OCI-LY7 (cell line): ENCODE measurements around the gene LGALS8. TPM values are rescaled to one million over a fixed set of nuclear protein-coding genes. Genes with fewer than 3 reads are reported as not detected.

Source experiments
- BruUV-seq: library from RNA; stranded (reverse); fragments of 400-500 nt; replicated peaks from 2 replicates; lab custom pipeline; 2021; lab: Mats Ljungman, UMichigan
- CTCF ChIA-PET: fragments of 300-600 bp; sonication (Branson Sonifier 250); formaldehyde crosslinking; loops from one replicate; lab custom pipeline; 2022; ENCODE audit warnings: antibody characterized with exemption; ENCODE audit not compliant: unreplicated experiment; lab: Charles Lee
- POLR2A ChIA-PET: fragments of 300-600 bp; sonication (Branson Sonifier 250); formaldehyde crosslinking; loops from one replicate; lab custom pipeline; 2022; ENCODE audit warnings: antibody characterized with exemption; lab: Charles Lee
- DNase-seq: peaks from one replicate; pipeline ENCODE4 v3.0.0-alpha.2; 2015; ENCODE audit warnings: low spot score
- H2AFZ ChIP-seq: fragments of 200-600 bp; sonication (generic), shearing (Covaris generic); 2 replicates; pipeline ENCODE4 v1.6.1; 2014; ENCODE audit warnings: mild to moderate bottlenecking, antibody characterized with exemption, low read length, moderate library complexity
- H3K27ac ChIP-seq: fragments of 200-600 bp; sonication (generic); 2 replicates; pipeline ENCODE4 v1.5.1; 2014; ENCODE audit warnings: mixed run types, low read depth, mild to moderate bottlenecking, moderate library complexity, low read length, inconsistent platforms; ENCODE audit not compliant: poor library complexity, severe bottlenecking
- H3K36me3 ChIP-seq: fragments of 200-600 bp; sonication (generic); 2 replicates; pipeline ENCODE4 v1.6.1; 2014; ENCODE audit warnings: mild to moderate bottlenecking, antibody characterized with exemption, low read length, moderate library complexity, mixed read lengths; ENCODE audit not compliant: insufficient read depth
- H3K4me1 ChIP-seq: fragments of 200-600 bp; sonication (generic); 2 replicates; pipeline ENCODE4 v1.5.1; 2014; ENCODE audit warnings: mild to moderate bottlenecking, low read length; ENCODE audit not compliant: insufficient read depth, poor library complexity, severe bottlenecking
- H3K4me2 ChIP-seq: fragments of 200-600 bp; sonication (generic); 2 replicates; pipeline ENCODE4 v1.6.1; 2014; ENCODE audit warnings: mild to moderate bottlenecking, low read length
- H3K4me3 ChIP-seq: fragments of 200-600 bp; sonication (generic); 2 replicates; pipeline ENCODE4 v1.5.1; 2014; ENCODE audit warnings: mild to moderate bottlenecking, low read depth, low read length; ENCODE audit not compliant: poor library complexity, severe bottlenecking
- H3K79me2 ChIP-seq: fragments of 200-600 bp; sonication (generic); 2 replicates; pipeline ENCODE4 v1.6.1; 2016; ENCODE audit warnings: low read depth, mild to moderate bottlenecking, low read length, moderate library complexity, mixed read lengths; ENCODE audit not compliant: insufficient read depth
- H3K9me2 ChIP-seq: fragments of 200-600 bp; sonication (generic); 2 replicates; pipeline ENCODE4 v1.6.1; 2016; ENCODE audit warnings: mild to moderate bottlenecking, low read length, mixed read lengths; ENCODE audit not compliant: insufficient read depth
- H3K9me3 ChIP-seq: fragments of 200-600 bp; sonication (generic); 2 replicates; pipeline ENCODE4 v1.6.1; 2014; ENCODE audit warnings: mild to moderate bottlenecking, mixed run types, low read length, mixed read lengths
- H4K20me1 ChIP-seq: fragments of 200-600 bp; sonication (generic); 2 replicates; pipeline ENCODE4 v1.6.1; 2014; ENCODE audit warnings: mild to moderate bottlenecking, antibody characterized with exemption, low read length, moderate library complexity, mixed read lengths; ENCODE audit not compliant: insufficient read depth
- EZH2phosphoT487 ChIP-seq: fragments of 200-600 bp; sonication (generic); IDR thresholded peaks from 2 replicates; pipeline ENCODE4 v1.6.1; 2018; ENCODE audit warnings: low read depth, borderline replicate concordance, mild to moderate bottlenecking, mixed run types, antibody characterized with exemption, low read length, moderate library complexity, mixed read lengths
- intact Hi-C: fragments of 100-400 bp; cut with micrococcal nuclease; formaldehyde crosslinking; loops from one replicate; pipeline ENCODE4 v1.10.0; 2022; ENCODE audit not compliant: unreplicated experiment
- total RNA-seq, 2 experiments: library from RNA; depleted of rRNA in 1 of 2; stranded (reverse); fragments of >200 nt in 1 of 2; shearing (Covaris generic) in 1 of 2; gene quantifications; 2 replicates each; pipeline ENCODE4 v1.2.3, GENCODE V29; 2014 to 2022
- TF ChIP-seq, protein P1 (sequence below): fragments of 200-600 bp; sonication (generic); conservative IDR thresholded peaks from 2 replicates; pipeline ENCODE4 v1.5.1; 2014; ENCODE audit warnings: mild to moderate bottlenecking, antibody characterized with exemption, low read length, moderate library complexity, mixed read lengths

Gene LGALS8
- total RNA-seq, 2 experiments from 2014 or later = not detected

- no TSS peak for BruUV-seq
- Histone ChIP-seq H3K4me2 (no peak overlapping the region), H3K27ac (no peak overlapping the region), H3K36me3 (peaks cover 100% of the 10 kb centered on the region), H3K9me3 (no peaks in the 10 kb centered on the region), H3K79me2 (no peaks in the 10 kb centered on the region), H2AFZ (no peak overlapping the region), H3K4me3 (no peak overlapping the region), H4K20me1 (no peaks in the 10 kb centered on the region), H3K9me2 (no peaks in the 10 kb centered on the region), H3K4me1 (no peaks in the 10 kb centered on the region)
- no peak for TF ChIP-seq EZH2phosphoT487
- TF ChIP-seq, protein P1, sequence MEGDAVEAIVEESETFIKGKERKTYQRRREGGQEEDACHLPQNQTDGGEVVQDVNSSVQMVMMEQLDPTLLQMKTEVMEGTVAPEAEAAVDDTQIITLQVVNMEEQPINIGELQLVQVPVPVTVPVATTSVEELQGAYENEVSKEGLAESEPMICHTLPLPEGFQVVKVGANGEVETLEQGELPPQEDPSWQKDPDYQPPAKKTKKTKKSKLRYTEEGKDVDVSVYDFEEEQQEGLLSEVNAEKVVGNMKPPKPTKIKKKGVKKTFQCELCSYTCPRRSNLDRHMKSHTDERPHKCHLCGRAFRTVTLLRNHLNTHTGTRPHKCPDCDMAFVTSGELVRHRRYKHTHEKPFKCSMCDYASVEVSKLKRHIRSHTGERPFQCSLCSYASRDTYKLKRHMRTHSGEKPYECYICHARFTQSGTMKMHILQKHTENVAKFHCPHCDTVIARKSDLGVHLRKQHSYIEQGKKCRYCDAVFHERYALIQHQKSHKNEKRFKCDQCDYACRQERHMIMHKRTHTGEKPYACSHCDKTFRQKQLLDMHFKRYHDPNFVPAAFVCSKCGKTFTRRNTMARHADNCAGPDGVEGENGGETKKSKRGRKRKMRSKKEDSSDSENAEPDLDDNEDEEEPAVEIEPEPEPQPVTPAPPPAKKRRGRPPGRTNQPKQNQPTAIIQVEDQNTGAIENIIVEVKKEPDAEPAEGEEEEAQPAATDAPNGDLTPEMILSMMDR = peak; percentile 51
- ChIA-PET CTCF (no interaction called here), POLR2A (interaction anchor here (1.0 kb wide), 1 partner anchor 12 kb away, joined by 3 read pairs; no protein-coding TSS in a partner anchor)
- intact Hi-C loops = no loop called here
- no peak for DNase-seq
Measured at GRCh38 chr1:236560213-236560771, 36.5 kb downstream of the LGALS8 start.

GRCh38 chr1:236561976-236562375 is 38.2 kb downstream of the LGALS8 start:
- Histone ChIP-seq H3K4me1 (no peaks in the 10 kb centered on the region), H3K79me2 (no peaks in the 10 kb centered on the region), H3K4me2 (no peak overlapping the region), H3K9me2 (no peaks in the 10 kb centered on the region), H2AFZ (no peak overlapping the region), H3K9me3 (no peaks in the 10 kb centered on the region), H3K27ac (no peak overlapping the region), H4K20me1 (peaks cover 6% of the 10 kb centered on the region; the same call in 1 of the 2 replicates), H3K4me3 (no peak overlapping the region), H3K36me3 (peaks cover 100% of the 10 kb centered on the region)
- DNase-seq = no peak
- intact Hi-C loops = no loop called here
- BruUV-seq = no TSS peak
- no peak for TF ChIP-seq EZH2phosphoT487
- TF ChIP-seq, protein P1 = no peak
- POLR2A ChIA-PET = no interaction called here
- CTCF ChIA-PET = interaction anchor here (0.6 kb wide), 1 partner anchor 14 kb away, joined by 3 read pairs; no protein-coding TSS in a partner anchor

GRCh38 chr1:236565530-236565929 is 41.7 kb downstream of the LGALS8 start:
- Histone ChIP-seq H4K20me1 (peaks cover 6% of the 10 kb centered on the region; the same call in 1 of the 2 replicates), H3K36me3 (peaks cover 100% of the 10 kb centered on the region), H3K4me2 (no peak overlapping the region), H3K79me2 (no peaks in the 10 kb centered on the region), H3K9me3 (no peaks in the 10 kb centered on the region), H3K4me1 (no peaks in the 10 kb centered on the region), H3K9me2 (no peaks in the 10 kb centered on the region), H3K4me3 (no peak overlapping the region), H3K27ac (no peak overlapping the region), H2AFZ (no peak overlapping the region)
- no TSS peak for BruUV-seq
- DNase-seq = no peak
- intact Hi-C loops = no loop called here
- no peak for TF ChIP-seq EZH2phosphoT487
- TF ChIP-seq, protein P1 = no peak
- CTCF ChIA-PET = no interaction called here
- POLR2A ChIA-PET = no interaction called here
